ENCODE results near the gene RASSF7. TPM values are rescaled to one million over a fixed set of nuclear protein-coding genes. Genes with fewer than 3 reads are reported as not detected.

Gene RASSF7
- total RNA-seq, 4 donors from 2014 or later: 99.7 to 174 (median 139) TPM

DNA sequence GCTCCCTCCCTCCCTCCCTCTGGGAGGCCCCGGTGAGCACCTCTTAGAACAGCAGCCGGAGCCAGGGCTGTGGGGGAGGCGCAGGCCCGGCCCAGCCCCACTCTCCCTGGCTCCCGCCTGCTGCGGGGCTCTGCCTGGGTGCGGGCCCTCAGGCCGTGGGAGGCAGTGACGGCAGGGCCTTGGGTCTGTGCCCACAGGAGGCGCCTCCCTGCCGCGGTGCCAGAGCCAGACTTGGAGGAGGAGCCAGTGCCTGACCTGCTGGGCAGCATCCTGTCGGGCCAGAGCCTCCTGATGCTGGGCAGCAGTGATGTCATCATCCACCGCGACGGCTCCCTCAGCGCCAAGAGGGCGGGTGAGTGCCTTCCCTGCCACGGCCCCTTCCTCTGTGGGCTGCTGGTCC, 45.5 kb downstream of the RASSF7 start:
- intact Hi-C loops (cut with DNase I; ENCODE audit: low total_unique reads): no loop called here
- no peak overlapping the region for H3K4me3 ChIP-seq (ENCODE audit: low read depth, poor library complexity, severe bottlenecking)
- 42 to 67% methylated on average over 8 to 11 of the region's 19 CpGs for WGBS, 2 donors
- DNase-seq (ENCODE audit: low spot score in 2 of 2): peak in 1 of 2 donors; percentile 87
- TF ChIP-seq POLR2A (IDR thresholded peaks at IDR 0.05): no peak
- TF ChIP-seq, protein P1, sequence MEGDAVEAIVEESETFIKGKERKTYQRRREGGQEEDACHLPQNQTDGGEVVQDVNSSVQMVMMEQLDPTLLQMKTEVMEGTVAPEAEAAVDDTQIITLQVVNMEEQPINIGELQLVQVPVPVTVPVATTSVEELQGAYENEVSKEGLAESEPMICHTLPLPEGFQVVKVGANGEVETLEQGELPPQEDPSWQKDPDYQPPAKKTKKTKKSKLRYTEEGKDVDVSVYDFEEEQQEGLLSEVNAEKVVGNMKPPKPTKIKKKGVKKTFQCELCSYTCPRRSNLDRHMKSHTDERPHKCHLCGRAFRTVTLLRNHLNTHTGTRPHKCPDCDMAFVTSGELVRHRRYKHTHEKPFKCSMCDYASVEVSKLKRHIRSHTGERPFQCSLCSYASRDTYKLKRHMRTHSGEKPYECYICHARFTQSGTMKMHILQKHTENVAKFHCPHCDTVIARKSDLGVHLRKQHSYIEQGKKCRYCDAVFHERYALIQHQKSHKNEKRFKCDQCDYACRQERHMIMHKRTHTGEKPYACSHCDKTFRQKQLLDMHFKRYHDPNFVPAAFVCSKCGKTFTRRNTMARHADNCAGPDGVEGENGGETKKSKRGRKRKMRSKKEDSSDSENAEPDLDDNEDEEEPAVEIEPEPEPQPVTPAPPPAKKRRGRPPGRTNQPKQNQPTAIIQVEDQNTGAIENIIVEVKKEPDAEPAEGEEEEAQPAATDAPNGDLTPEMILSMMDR (IDR thresholded peaks at IDR 0.05): no peak

- intact Hi-C loops (cut with DNase I; ENCODE audit: low total_unique reads): no loop called here
- DNase-seq (ENCODE audit: low spot score in 2 of 2): no peak
- no peak for TF ChIP-seq POLR2A (IDR thresholded peaks at IDR 0.05)
- TF ChIP-seq, protein P1 (IDR thresholded peaks at IDR 0.05): no peak
- H3K4me3 ChIP-seq (ENCODE audit: low read depth, poor library complexity, severe bottlenecking): no peak overlapping the region
- 80 to 83% methylated on average over 23 to 35 of the region's 35 CpGs for WGBS, 2 donors
Observed at GRCh38 chr11:607020-607780, 46.4 kb downstream of the RASSF7 start.

- WGBS, 2 donors: 93 to 94% methylated on average over 30 to 45 of the region's 45 CpGs
- DNase-seq (ENCODE audit: low spot score in 2 of 2): peak in 1 of 2 donors; percentile 86
- H3K4me3 ChIP-seq (ENCODE audit: low read depth, poor library complexity, severe bottlenecking): no peak overlapping the region
- TF ChIP-seq, protein P1 (IDR thresholded peaks at IDR 0.05): no peak
- TF ChIP-seq POLR2A (IDR thresholded peaks at IDR 0.05): no peak
- intact Hi-C loops (cut with DNase I; ENCODE audit: low total_unique reads): no loop called here
Observed at GRCh38 chr11:607971-608659, 47.3 kb downstream of the RASSF7 start.

DNA sequence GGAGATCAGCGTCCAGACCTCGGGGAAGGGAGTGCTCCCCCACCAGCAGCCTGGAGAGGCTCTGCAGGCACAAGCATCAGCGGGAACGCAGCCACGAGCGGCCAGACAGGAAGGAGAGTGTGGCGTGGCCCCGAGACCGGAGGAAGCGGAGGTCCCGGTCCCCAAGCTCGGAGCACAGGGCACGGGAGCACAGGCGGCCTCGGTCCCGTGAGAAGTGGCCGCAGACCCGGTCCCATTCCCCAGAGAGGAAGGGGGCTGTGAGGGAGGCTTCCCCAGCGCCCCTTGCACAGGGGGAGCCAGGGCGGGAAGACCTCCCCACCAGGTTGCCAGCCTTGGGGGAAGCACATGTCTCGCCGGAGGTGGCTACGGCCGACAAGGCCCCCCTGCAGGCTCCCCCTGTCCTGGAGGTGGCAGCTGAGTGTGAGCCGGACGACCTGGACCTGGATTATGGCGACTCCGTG, 48.1 kb downstream of the RASSF7 start:
- DNase-seq (ENCODE audit: low spot score in 2 of 2): peak in 1 of 2 donors; percentile 86
- H3K4me3 ChIP-seq (ENCODE audit: low read depth, poor library complexity, severe bottlenecking): no peak overlapping the region
- intact Hi-C loops (cut with DNase I; ENCODE audit: low total_unique reads): no loop called here
- no peak for TF ChIP-seq POLR2A (IDR thresholded peaks at IDR 0.05)
- TF ChIP-seq, protein P1 (IDR thresholded peaks at IDR 0.05): no peak
- 87 to 88% methylated on average over 27 of the region's 28 CpGs for WGBS, 2 donors

GRCh38 chr11:609341-609811, 48.6 kb downstream of the RASSF7 start:
- TF ChIP-seq, protein P1 (IDR thresholded peaks at IDR 0.05): no peak
- TF ChIP-seq POLR2A (IDR thresholded peaks at IDR 0.05): no peak
- 89 to 94% methylated on average over 16 to 17 of the region's 28 CpGs for WGBS, 2 donors
- H3K4me3 ChIP-seq (ENCODE audit: low read depth, poor library complexity, severe bottlenecking): no peak overlapping the region
- peak in 1 of 2 donors; percentile 85 for DNase-seq (ENCODE audit: low spot score in 2 of 2)
- intact Hi-C loops (cut with DNase I; ENCODE audit: low total_unique reads): no loop called here

Data from lower leg skin (tissue), 4 donors.